H1 (cell line): ENCODE results near the gene HTR2A. TPM values are rescaled to one million over a fixed set of nuclear protein-coding genes. Genes with fewer than 3 reads are reported as not detected.

Source experiments
- CTCF ChIA-PET: fragments of 300-600 bp; sonication (Branson Sonifier 250); formaldehyde crosslinking; loops from one replicate; lab custom pipeline; 2021; ENCODE audit not compliant: partially characterized antibody; lab: Charles Lee
- POLR2A ChIA-PET: fragments of 300-600 bp; sonication (Branson Sonifier 250); formaldehyde crosslinking; loops from one replicate; lab custom pipeline; 2021; ENCODE audit warnings: inconsistent platforms; ENCODE audit not compliant: partially characterized antibody; lab: Charles Lee
- DNase-seq, 2 experiments: peaks; one replicate each; pipeline versions ENCODE4 v3.0.0 to v3.0.0-alpha.2; 2010 to 2022; ENCODE audit warnings: low spot score in 2 of 2, low read depth in 1 of 2, mixed read lengths in 1 of 2
- FAIRE-seq: peaks from 2 replicates; lab custom pipeline; 2011; peaks lifted over from hg19 to GRCh38; lab: Jason Lieb, UNC
- H2AFZ ChIP-seq: 2 replicates; pipeline ENCODE4 v1.8.1; 2012; ENCODE audit warnings: low read length, inconsistent platforms
- H2AK5ac ChIP-seq: 2 replicates; pipeline ENCODE4 v1.6.1; 2013; ENCODE audit warnings: low read depth, low read length
- H2BK120ac ChIP-seq: replicated peaks from 2 replicates; pipeline ENCODE3; 2013; ENCODE audit warnings: low read depth, low read length, inconsistent platforms
- H2BK12ac ChIP-seq: 2 replicates; pipeline ENCODE4 v1.6.1; 2013; ENCODE audit warnings: low read depth, low read length
- H2BK15ac ChIP-seq: 2 replicates; pipeline ENCODE4 v1.6.1; 2013; ENCODE audit warnings: low read length
- H2BK20ac ChIP-seq: 2 replicates; pipeline ENCODE4 v1.6.1; 2013; ENCODE audit warnings: low read length
- H2BK5ac ChIP-seq: 2 replicates; pipeline ENCODE4 v1.6.1; 2013; ENCODE audit warnings: low read depth, low read length
- H3K14ac ChIP-seq: 2 replicates; pipeline ENCODE4 v1.6.1; 2013; ENCODE audit warnings: inconsistent platforms; ENCODE audit not compliant: insufficient read length
- H3K18ac ChIP-seq: 2 replicates; pipeline ENCODE4 v1.6.1; 2013; ENCODE audit warnings: low read length; ENCODE audit errors: extremely low read depth
- H3K23ac ChIP-seq: 2 replicates; pipeline ENCODE4 v1.6.1; 2013; ENCODE audit warnings: inconsistent platforms; ENCODE audit not compliant: insufficient read length
- H3K23me2 ChIP-seq: 2 replicates; pipeline ENCODE4 v1.6.1; 2013; ENCODE audit warnings: low read depth, low read length
- H3K27ac ChIP-seq: 2 replicates; pipeline ENCODE4 v1.6.1; 2011; ENCODE audit warnings: low read depth, low read length, inconsistent platforms
- H3K27me3 ChIP-seq, 4 experiments: replicated peaks in 1 of 4; 1 replicate in 1 of 4; 2 replicates in 3 of 4; pipeline versions ENCODE4 v1.6.1 to v1.8.1; 2011 to 2013; ENCODE audit warnings: low read length in 3 of 4, mild to moderate bottlenecking in 3 of 4, inconsistent platforms in 2 of 4, mixed read lengths in 2 of 4, moderate library complexity in 1 of 4; ENCODE audit not compliant: control insufficient read depth in 3 of 4, insufficient read depth in 3 of 4; ENCODE audit errors: extremely low read depth in 1 of 4
- H3K36me3 ChIP-seq, 4 experiments: 2 replicates each; pipeline versions ENCODE4 v1.6.1 to v1.8.1; 2011 to 2013; ENCODE audit warnings: mild to moderate bottlenecking in 4 of 4, low read length in 3 of 4, moderate library complexity in 2 of 4, control low read depth in 1 of 4, inconsistent platforms in 1 of 4; ENCODE audit not compliant: insufficient read depth in 4 of 4, control insufficient read depth in 2 of 4
- H3K4ac ChIP-seq: replicated peaks from 2 replicates; pipeline ENCODE3; 2013; ENCODE audit warnings: low read length, low read depth, mixed read lengths, inconsistent platforms; ENCODE audit not compliant: insufficient read length
- H3K4me1 ChIP-seq, 4 experiments: replicated peaks in 1 of 4; 1 replicate in 1 of 4; 2 replicates in 3 of 4; pipeline versions ENCODE4 v1.6.1 to v1.8.1; 2011 to 2013; ENCODE audit warnings: low read length in 3 of 4, inconsistent platforms in 2 of 4, mixed read lengths in 1 of 4; ENCODE audit not compliant: insufficient read depth in 4 of 4, control insufficient read depth in 3 of 4
- H3K4me2 ChIP-seq, 2 experiments: 2 replicates each; pipeline versions ENCODE4 v1.6.1 to v1.8.1; 2011 to 2013; ENCODE audit warnings: low read depth in 2 of 2, low read length in 2 of 2, control low read depth in 1 of 2, inconsistent platforms in 1 of 2, mild to moderate bottlenecking in 1 of 2; ENCODE audit not compliant: insufficient read depth in 1 of 2
- H3K4me3 ChIP-seq, 4 experiments: fragments of 200-600, 300-600 bp in 1 of 4; sonication (generic), shearing (Covaris generic), sonication (Bioruptor Twin) in 1 of 4; 2 replicates each; pipeline versions ENCODE4 v1.5.1 to v1.8.1; 2011 to 2016; ENCODE audit warnings: low read length in 4 of 4, low read depth in 3 of 4, control low read depth in 2 of 4, inconsistent platforms in 2 of 4, mild to moderate bottlenecking in 2 of 4, mixed read lengths in 1 of 4, moderate library complexity in 1 of 4; ENCODE audit not compliant: insufficient read depth in 2 of 4; ENCODE audit errors: extremely low read depth in 1 of 4
- H3K56ac ChIP-seq: replicated peaks from 2 replicates; pipeline ENCODE3; 2013; ENCODE audit warnings: low read depth, mild to moderate bottlenecking, mixed read lengths, low read length, inconsistent platforms; ENCODE audit not compliant: insufficient read length
- H3K79me1 ChIP-seq: 2 replicates; pipeline ENCODE4 v1.6.1; 2013; ENCODE audit warnings: low read depth, low read length, control low read depth
- H3K79me2 ChIP-seq, 2 experiments: 2 replicates each; pipeline versions ENCODE4 v1.6.1 to v1.8.1; 2012 to 2013; ENCODE audit warnings: low read length in 2 of 2, mild to moderate bottlenecking in 2 of 2, inconsistent platforms in 1 of 2; ENCODE audit not compliant: insufficient read depth in 2 of 2, control insufficient read depth in 1 of 2
- H3K9ac ChIP-seq, 4 experiments: replicated peaks in 1 of 4; 1 replicate in 1 of 4; 2 replicates in 3 of 4; pipeline versions ENCODE4 v1.6.1 to v1.8.1; 2011 to 2013; ENCODE audit warnings: low read depth in 3 of 4, low read length in 3 of 4, control low read depth in 2 of 4, mild to moderate bottlenecking in 2 of 4, moderate library complexity in 2 of 4, inconsistent platforms in 1 of 4; ENCODE audit errors: extremely low read depth in 1 of 4
- H3K9me3 ChIP-seq, 2 experiments: 2 replicates each; pipeline versions ENCODE4 v1.6.1 to v1.8.1; 2012 to 2013; ENCODE audit warnings: mild to moderate bottlenecking in 2 of 2, moderate library complexity in 2 of 2, control low read depth in 1 of 2, inconsistent platforms in 1 of 2, low read depth in 1 of 2, low read length in 1 of 2, mixed read lengths in 1 of 2; ENCODE audit not compliant: insufficient read depth in 2 of 2
- H4K20me1 ChIP-seq, 2 experiments: replicated peaks in 1 of 2; 2 replicates each; pipeline versions ENCODE3 to v1.8.1; 2011 to 2013; ENCODE audit warnings: inconsistent platforms in 2 of 2, low read length in 2 of 2, mild to moderate bottlenecking in 1 of 2; ENCODE audit not compliant: insufficient read depth in 2 of 2, control insufficient read depth in 1 of 2
- H4K5ac ChIP-seq: 2 replicates; pipeline ENCODE4 v1.6.1; 2013; ENCODE audit warnings: low read length, low read depth, mixed read lengths, inconsistent platforms; ENCODE audit not compliant: insufficient read length
- H4K8ac ChIP-seq: 2 replicates; pipeline ENCODE4 v1.8.0; 2013; ENCODE audit warnings: mild to moderate bottlenecking, moderate library complexity, low read length, inconsistent platforms; ENCODE audit not compliant: insufficient read depth; ENCODE audit errors: extremely low read depth
- H4K91ac ChIP-seq: replicated peaks from 2 replicates; pipeline ENCODE3; 2013; ENCODE audit warnings: low read length, mixed read lengths, inconsistent platforms; ENCODE audit not compliant: insufficient read length
- E2F6 ChIP-seq: IDR thresholded peaks from 2 replicates; pipeline ENCODE4 v1.6.1; 2012; ENCODE audit warnings: inconsistent platforms
- EGR1 ChIP-seq: IDR thresholded peaks from 2 replicates; pipeline ENCODE4 v1.6.1; 2011; ENCODE audit warnings: low read depth, low read length, borderline replicate concordance
- FOSL1 ChIP-seq: IDR thresholded peaks from 2 replicates; pipeline ENCODE4 v1.6.1; 2011; ENCODE audit warnings: mild to moderate bottlenecking, low read depth, low read length, moderate library complexity; ENCODE audit not compliant: insufficient read depth
- HDAC2 ChIP-seq, 2 experiments: fragments of 300-600 bp in 1 of 2; sonication (generic) in 1 of 2; IDR thresholded peaks; 2 replicates each; pipeline ENCODE4 v1.6.1; 2011 to 2012; ENCODE audit warnings: low read depth in 2 of 2, low read length in 2 of 2, mild to moderate bottlenecking in 2 of 2, moderate library complexity in 2 of 2, borderline replicate concordance in 1 of 2, inconsistent platforms in 1 of 2
- KDM4A ChIP-seq: IDR thresholded peaks from one replicate; pipeline ENCODE4 v1.7.1; 2012; ENCODE audit warnings: low read depth, mild to moderate bottlenecking, moderate library complexity, low read length, inconsistent platforms; ENCODE audit not compliant: severe bottlenecking
- MAFK ChIP-seq: IDR thresholded peaks from 2 replicates; pipeline ENCODE4 v1.6.1; 2012; ENCODE audit warnings: low read depth, mild to moderate bottlenecking, improper control_type of control experiment, low read length
- NANOG ChIP-seq: IDR thresholded peaks from 2 replicates; pipeline ENCODE4 v1.6.1; 2011; ENCODE audit warnings: low read length, low read depth, mild to moderate bottlenecking, inconsistent platforms; ENCODE audit not compliant: insufficient read depth, poor library complexity, severe bottlenecking
- NRF1 ChIP-seq: IDR thresholded peaks from 2 replicates; pipeline ENCODE4 v1.6.1; 2011; ENCODE audit warnings: mild to moderate bottlenecking, low read depth, low read length, improper control_type of control experiment
- POLR2A ChIP-seq, 2 experiments: IDR thresholded peaks; 1 replicate in 1 of 2; 2 replicates in 1 of 2; pipeline ENCODE4 v1.6.1; 2011; ENCODE audit warnings: low read depth in 2 of 2, low read length in 2 of 2, mild to moderate bottlenecking in 2 of 2; ENCODE audit errors: control extremely low read depth in 1 of 2
- POU5F1 ChIP-seq: IDR thresholded peaks from 2 replicates; pipeline ENCODE4 v1.6.1; 2011; ENCODE audit warnings: low read depth, mild to moderate bottlenecking, low read length, moderate library complexity
- SP1 ChIP-seq: IDR thresholded peaks from 2 replicates; pipeline ENCODE4 v1.6.1; 2011; ENCODE audit warnings: low read depth, low read length
- TAF7 ChIP-seq: optimal IDR thresholded peaks from 2 replicates; pipeline ENCODE3; 2011; ENCODE audit warnings: low read depth, mild to moderate bottlenecking, inconsistent platforms, low read length, moderate library complexity, borderline replicate concordance
- WGBS, 2 experiments: shearing (Covaris generic) in 1 of 2; methylation state at CpG; one replicate each; pipeline versions ENCODE4 v1.1.6 to v1.1.7; 2013 to 2015; ENCODE audit warnings: low lambda C conversion rate in 2 of 2, mixed read lengths in 2 of 2, inconsistent platforms in 1 of 2, low coverage in 1 of 2, missing lambda C conversion rate in 1 of 2; ENCODE audit not compliant: insufficient replicate concordance in 2 of 2, insufficient coverage in 1 of 2, insufficient read length in 1 of 2; ENCODE audit errors: extremely low coverage in 1 of 2, missing lambda C conversion rate in 1 of 2; 5-methylcytosine and 5-hydroxymethylcytosine counted together
- polyA plus RNA-seq, 7 experiments: library from polyadenylated mRNA; depleted of rRNA in 3 of 7; stranded (reverse) in 5 of 7; unstranded in 2 of 7; fragments of >200 nt in 5 of 7; fragments of 200-250 nt in 2 of 7; gene quantifications; 1 replicate in 5 of 7; 2 replicates in 1 of 7; 4 replicates in 1 of 7; pipeline versions ENCODE4 v1.2.1 to v1.2.3, GENCODE V29; 2011 to 2013; ENCODE audit warnings: missing spikeins in 2 of 7, mixed read lengths in 2 of 7
- total RNA-seq: library from RNA; stranded (reverse); fragmentation: NEBNext Ultra II Directional; extraction: Animal tissue kit (Norgen Biotek cat#: 25700); gene quantifications from 2 replicates; pipeline ENCODE4 v1.2.1, GENCODE V29; 2021
- TF ChIP-seq, protein P1 (sequence below): IDR thresholded peaks from 2 replicates; pipeline ENCODE4 v1.6.1; 2011; ENCODE audit warnings: low read length, improper control_type of control experiment

HTR2A gene
- total and polyA plus RNA-seq, 2 of the 8 experiments (the other 6 are each of a cell fraction or from before 2014, with no cell fraction given): not detected

- CTCF ChIA-PET: no interaction called here
- Histone ChIP-seq H3K23ac (no peak overlapping the region), H2BK120ac (no peak overlapping the region), H3K14ac (no peak overlapping the region), H3K23me2 (no peaks in the 10 kb centered on the region), H4K5ac (no peak overlapping the region), H3K18ac (no peak overlapping the region), H2BK15ac (no peak overlapping the region), H3K79me2 (no peaks in the 10 kb centered on the region), H2AFZ (no peak overlapping the region), H3K36me3 (peaks cover 0 to 74% (median 12%) of the 10 kb centered on the region in 4 experiments; a peak in 7 of 8 replicates), H3K9ac (no peak overlapping the region), H3K56ac (no peak overlapping the region), H4K8ac (no peak overlapping the region), H2BK20ac (no peak overlapping the region), H3K4me1 (no peaks in the 10 kb centered on the region), H4K91ac (no peak overlapping the region), H2BK5ac (no peak overlapping the region), H3K4me2 (no peak overlapping the region), H3K4ac (no peak overlapping the region), H3K4me3 (no peak overlapping the region), H2AK5ac (no peak overlapping the region), H4K20me1 (no peaks in the 10 kb centered on the region), H3K79me1 (no peaks in the 10 kb centered on the region), H3K9me3 (no peaks in the 10 kb centered on the region), H3K27me3 (no peaks in the 10 kb centered on the region), H2BK12ac (no peak overlapping the region), H3K27ac (no peak overlapping the region)
- DNase-seq (no peak), FAIRE-seq (no peak)
- 87% methylated on average over 3 of the region's 3 CpGs; no CpG with 5 or more reads in 1 of the 2 experiments for WGBS, 2 experiments
- POLR2A ChIA-PET: no interaction called here
- TF ChIP-seq EGR1: no peak
- TF ChIP-seq MAFK: no peak
- no peak for TF ChIP-seq TAF7
- TF ChIP-seq KDM4A: no peak
- no peak for TF ChIP-seq NANOG
- TF ChIP-seq FOSL1: no peak
- TF ChIP-seq POU5F1: no peak
- no peak for TF ChIP-seq NRF1
- TF ChIP-seq HDAC2 (IDR thresholded peaks at IDR 0.05; ENCODE audit: borderline replicate concordance in 1 of 2, low read depth in 2 of 2, low read length in 2 of 2): no peak
- no peak for TF ChIP-seq SP1
- TF ChIP-seq E2F6: no peak
- TF ChIP-seq, protein P1, sequence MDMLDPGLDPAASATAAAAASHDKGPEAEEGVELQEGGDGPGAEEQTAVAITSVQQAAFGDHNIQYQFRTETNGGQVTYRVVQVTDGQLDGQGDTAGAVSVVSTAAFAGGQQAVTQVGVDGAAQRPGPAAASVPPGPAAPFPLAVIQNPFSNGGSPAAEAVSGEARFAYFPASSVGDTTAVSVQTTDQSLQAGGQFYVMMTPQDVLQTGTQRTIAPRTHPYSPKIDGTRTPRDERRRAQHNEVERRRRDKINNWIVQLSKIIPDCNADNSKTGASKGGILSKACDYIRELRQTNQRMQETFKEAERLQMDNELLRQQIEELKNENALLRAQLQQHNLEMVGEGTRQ: no peak
- TF ChIP-seq POLR2A (IDR thresholded peaks at IDR 0.05; ENCODE audit: control extremely low read depth in 1 of 2, low read depth in 2 of 2, low read length in 2 of 2): no peak
Observed at GRCh38 chr13:46783504-46783903, 113.3 kb downstream of the HTR2A start.
